GM18873 (cell line): Measurements from ENCODE around the gene TRAPPC3.

Source experiments
- ATAC-seq: cut with Tn5 transposase; IDR thresholded peaks from one replicate; pipeline ENCODE4 v1.9.1; 2021; ENCODE audit warnings: mild to moderate bottlenecking, moderate library complexity, moderate number of reproducible peaks; ENCODE audit not compliant: unreplicated experiment, low FRiP score

Gene TRAPPC3

DNA sequence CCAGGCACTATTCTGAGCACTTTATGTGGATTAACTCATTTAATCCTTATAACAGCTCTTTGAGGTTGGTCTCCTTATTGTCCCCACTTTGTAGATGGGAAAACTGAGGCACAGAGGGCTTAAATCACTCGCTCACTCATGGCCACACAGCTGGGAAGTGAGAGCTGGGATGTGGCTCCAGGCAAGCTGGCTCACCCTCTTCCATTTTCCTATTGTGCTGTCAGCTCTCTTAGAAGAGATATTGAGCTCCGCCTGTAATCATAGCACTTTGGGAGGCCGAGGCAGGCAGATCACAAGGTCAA lies 20.4 kb downstream of the TRAPPC3 start:
- ATAC-seq, result no peak

DNA sequence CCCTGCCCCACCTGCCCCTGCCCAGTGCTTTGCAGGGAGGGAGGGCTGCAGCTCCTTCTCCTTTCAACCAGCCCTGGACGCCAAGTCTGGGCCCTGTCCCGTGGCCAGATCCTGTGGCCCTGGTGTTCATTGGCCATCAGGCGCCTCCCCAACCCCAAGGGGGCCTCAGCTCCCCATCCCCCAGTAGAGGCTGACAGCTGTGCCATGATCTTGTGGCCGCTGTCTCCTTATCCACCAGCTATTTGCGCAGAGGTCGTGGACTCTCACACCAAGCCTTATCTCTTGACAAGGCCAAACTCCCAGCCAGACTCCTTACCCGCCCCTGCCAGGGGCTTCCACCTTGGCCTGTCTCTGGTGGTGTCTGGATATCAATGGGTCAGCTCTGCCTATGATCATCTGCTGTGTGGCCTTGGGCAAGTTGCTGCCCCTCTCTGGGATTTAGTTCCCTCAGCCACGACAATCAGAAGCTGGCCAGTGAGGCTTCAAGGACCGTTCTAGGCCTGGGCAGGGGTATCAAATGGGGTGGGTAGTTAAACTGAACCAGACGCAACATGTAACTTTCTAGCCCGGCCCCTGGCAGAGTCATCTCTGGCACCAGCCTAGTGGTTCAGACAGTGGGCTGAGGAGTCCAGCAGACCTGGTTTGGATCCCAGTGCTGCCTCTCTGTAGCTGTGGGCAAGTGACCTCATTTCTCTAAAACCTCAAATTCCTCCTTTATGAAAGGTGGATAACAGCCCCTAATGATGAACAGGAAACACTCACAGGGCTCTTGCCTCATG lies 21.0 kb downstream of the TRAPPC3 start:
- no peak for ATAC-seq

DNA sequence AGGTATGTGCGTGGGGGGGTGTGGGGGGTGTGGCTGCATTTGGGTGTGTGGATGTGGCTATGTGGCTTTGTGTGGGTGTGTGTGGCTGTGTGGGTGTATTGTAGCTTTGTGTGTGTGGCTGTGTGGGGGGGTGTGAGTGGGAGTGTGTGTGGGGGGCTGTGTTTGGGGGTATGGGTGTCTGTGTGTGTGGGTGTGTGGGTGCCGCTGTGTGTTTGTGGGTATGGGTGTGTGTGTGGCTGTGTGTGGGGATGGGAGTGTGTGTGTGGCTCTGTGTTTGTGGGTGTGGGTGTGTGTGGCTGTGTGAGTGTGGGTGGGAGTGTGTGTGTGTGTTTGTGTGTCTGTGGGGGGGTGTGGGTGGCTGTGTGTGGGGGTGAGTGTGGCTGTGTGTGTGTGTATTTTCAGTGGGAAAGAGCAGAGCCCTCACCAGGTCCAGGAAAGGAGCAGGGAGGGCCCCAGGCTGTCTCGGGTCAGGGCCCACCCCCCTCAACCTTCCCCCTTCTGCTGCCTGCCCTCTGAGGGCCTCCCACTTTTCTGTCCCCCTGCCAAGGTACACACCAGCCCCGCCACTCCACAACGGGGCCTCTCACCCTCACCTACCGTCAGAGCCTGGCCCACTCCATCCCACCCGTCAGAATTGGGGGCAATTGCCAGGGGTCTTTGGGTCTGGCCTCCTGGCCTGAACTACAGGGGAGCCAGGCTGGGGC lies 22.3 kb downstream of the TRAPPC3 start:
- ATAC-seq, result no peak

DNA sequence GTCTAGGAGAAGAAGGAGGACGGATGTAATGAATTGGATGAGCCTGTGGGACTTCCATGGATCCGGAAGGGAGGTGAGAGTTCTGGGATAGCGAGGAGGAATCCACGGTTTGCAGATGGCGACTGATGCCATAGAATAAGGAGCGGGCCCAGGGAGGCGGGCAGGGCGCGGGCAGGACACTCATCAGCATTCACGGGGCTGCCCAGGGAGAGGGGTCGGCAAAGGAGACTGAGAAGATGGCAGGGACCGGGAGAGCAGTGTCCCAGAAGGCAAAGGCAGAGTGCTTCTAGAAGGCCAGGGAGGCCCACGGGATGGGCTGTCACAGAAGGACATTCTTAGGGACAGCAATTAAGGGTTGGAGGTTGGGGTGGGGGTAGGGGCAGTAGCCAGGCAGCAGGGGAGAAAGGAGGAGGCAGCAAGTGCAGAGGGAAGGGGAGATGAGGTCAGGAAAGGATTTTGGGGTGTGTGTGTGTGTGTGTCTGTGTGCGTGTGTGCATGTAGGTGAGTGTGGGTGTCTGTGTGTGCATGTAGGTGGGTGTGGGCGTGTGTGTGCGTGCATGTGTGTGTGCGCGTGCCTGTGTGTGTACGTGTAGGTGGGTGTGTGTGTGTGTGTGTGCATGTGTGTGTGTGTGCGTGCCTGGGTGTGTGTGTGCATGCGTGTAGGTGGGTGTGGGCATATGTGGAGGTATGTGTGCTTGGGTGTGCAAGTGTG lies 23.1 kb downstream of the TRAPPC3 start:
- ATAC-seq, result no peak

DNA sequence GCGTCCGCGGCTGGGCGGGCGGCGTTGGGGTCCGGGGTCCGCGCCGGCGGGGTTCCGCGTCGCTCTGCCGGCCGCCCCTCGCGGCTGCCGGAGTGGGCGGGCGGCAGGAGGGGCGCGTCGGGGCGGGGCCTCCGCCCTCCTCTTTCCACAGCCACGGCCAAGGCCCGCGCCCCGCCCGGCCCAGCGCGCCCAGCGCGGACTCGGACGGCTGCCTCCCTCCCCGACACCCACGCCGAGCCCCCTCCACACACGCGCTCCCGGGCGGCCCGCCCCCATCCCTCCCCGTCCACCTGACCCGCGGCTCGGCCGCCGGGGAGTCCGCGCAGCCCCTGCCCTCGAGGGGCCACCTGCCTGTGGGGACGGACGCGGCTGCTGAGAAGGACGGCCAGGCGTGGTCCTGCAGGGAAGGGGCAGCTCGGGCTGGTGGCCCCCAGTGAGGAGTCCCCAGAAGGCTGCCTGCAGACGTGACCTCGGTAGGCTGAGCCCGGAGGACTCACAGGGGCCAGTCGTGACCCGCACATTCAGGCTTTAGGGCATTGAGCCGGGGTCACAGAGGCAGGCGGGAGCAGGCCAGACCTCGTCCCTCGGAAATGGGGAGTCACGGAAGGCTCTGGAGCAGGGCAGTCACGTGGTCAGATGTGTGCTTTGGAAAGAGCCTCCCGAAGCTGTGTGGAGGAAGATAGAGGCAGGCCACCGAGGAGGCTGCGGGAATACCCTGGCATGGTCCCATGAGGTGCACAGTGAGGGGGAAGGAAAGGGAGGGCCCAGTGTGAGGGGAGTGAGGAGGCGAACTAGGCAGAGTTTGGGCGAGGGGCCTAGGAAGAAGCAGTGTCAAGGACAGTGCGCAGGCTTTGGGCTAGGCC lies 23.9 kb downstream of the TRAPPC3 start, which contains the start of gene COL8A2:
Gene COL8A2, minus strand, starts transcription at position 94 of the 863 bp plus-strand sequence. CDS start 24,980 bp downstream, outside the sequence.
- ATAC-seq, result no peak

DNA sequence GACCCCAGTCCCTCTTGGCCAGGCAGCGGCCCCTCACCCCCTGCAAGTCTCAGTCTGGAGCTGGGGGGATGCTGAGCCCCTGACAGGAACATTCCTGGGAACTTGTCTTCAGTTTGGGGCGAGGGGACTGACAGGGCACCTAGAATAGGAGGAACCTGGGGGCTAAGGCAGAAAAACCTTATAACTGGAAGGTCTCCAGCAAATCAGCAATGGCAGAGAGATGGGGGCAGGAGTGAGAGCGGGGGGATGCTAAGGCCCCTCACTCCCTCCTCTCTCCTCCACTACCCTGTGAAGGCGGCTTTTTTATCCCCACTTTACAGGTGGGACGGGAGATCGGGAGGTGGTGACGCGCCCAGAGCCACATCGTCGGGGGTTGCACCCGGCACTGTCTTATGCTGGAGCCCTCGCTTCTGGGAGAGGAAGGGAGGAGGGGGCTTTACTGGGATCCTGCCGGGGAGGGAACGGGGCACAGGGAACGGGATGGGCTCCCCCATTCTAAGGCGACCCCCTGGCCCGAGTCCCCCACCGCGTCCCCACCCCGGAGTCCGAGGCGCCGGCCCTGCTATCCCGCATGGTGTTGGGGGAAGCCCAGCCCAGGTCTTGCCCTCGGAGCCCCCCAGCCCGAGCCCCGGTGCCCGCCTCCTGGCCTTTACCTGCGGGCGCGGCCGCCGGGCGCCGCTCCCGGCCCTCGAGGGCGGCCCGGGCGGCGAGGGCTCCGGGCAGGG lies 24.7 kb downstream of the TRAPPC3 start:
- ATAC-seq, result no peak

DNA sequence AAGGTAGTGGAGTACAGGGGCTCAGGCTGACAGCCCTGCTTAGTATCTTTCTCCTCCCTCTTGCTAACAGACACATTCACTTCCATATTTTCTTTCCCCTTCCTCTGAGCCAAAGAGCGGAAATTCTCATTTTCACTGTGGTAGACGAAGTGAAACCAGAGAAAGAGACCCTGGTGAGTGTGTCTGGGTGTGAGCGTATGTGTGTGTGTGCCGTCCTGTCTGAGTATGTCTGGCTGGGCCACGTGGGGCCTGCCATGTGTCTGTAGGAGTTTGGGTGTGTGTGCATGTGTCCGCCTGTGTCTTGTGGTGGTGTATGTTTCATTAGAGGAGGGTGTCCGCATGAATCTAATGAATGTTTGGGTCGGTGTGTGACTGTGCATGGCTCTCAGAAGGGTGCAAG lies 25.9 kb downstream of the TRAPPC3 start:
- no peak for ATAC-seq

DNA sequence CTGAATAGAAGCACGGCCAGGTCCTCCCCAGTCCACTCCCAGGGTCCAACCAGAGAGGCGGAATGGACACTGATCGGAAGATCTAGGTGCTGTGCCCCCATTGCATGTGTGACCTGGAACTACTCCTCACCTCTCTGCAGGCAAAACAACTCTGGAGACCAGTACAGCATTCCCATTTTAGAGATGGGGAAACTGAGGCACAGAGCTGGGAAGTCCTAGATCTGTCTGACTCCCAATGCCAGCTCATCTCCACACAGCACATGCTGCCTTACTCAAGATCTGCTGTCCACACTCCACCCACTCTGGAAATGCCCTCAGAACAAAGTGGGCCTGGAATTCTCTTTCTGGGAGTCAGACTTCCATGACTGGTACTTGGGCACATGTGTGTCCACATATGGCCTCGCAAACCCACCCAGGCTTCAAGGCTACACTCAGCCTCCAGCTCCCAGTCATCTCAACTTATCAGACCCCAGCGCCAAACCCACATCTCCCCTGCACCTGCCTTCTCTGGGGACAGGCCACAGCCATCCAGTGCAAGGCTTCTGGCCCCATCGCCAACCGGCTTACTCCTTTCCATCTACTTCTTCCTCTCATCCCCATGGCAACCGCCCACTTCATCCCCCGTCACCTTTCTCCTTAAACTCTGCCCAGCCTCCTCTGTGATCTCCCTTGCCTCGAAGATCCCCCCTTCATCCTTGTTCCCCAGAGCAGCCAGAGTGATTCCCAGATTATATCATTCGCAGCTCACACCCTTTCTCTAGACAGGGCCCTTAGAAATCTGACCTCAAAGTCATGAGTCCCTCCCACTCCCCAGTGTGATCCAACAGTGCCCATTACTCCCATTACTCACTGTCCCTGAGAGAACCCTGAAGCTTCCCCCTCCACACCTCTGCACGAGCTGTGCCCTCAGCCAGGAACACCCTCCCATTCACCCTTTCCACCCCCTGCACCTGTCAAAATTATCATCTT lies 26.9 kb downstream of the TRAPPC3 start:
- no peak for ATAC-seq

DNA sequence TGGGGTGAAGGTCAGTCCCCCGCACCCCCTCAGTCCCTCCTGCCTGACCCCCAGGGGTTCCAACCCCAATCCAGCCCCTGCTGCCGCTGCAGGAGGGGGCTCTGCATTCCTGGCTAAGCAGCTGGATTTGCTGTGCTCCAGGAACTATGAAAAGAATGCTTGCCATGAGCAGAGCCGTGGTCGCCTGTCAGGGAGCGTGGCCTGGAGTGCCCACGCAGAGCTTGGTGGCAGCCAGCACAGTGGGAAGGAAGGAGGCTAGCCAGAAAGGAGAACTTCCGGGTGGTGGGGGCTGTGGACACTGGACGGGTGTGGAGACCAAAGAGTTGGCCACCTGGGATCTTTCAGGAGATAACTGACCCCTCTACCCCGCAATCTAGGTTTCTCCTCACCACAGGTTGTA lies 29.8 kb downstream of the TRAPPC3 start:
- no peak for ATAC-seq

DNA sequence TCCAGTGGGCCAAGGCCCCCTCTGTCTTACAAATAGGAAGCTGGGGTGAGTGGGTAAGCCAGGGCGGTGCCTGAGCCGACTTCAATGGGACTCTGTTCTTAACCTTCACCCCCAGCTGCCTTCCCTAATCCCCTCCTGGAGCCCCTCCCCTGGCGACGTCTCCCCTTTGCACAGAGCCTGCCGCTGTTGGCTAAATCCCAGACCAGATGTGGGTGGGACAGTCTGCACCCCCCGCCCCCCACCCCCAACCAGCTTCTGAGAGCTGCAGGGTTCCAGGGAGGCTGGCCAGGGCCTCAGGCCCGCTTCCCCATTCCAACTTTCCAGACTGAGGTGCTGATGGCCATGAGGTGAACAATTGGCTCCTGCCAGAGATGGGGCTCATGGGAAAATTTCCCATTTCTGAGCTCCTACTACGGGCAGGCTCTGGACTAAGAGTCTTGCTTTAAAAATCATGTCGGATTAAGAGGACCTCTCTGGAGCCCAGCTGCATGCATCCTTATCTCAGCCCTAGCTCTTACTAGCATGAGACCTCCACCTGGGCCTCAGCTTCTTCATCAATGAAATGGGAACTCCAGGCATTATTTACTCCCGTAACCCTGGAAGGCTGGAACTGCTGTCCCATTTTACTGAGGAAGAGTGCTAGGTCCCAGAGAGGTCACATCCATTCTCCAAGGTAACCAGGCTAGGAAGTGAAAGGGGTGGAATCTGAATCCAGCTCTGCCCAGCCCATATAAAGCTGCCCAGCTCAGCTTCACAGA lies 30.7 kb downstream of the TRAPPC3 start:
- ATAC-seq, result no peak

DNA sequence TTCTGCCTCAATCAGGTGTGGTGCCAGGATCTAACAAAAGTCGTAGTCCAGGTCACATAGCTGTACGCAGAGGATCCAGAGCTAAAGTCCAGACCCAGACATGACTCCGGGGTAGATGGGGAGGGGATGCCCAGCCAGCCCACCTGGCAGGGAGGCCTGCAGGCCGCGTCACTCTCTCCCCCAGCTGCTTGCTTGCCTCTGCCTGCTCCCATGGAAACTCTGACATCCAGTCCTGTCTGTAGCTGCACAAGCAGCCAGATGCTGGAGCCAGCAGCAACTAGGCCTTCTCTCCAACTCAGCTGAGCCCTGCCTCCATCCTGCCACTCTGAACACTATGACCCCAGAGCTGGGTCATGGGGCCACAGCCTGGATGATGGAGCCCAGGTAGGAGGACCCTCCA lies 32.4 kb downstream of the TRAPPC3 start:
- ATAC-seq, result no peak

DNA sequence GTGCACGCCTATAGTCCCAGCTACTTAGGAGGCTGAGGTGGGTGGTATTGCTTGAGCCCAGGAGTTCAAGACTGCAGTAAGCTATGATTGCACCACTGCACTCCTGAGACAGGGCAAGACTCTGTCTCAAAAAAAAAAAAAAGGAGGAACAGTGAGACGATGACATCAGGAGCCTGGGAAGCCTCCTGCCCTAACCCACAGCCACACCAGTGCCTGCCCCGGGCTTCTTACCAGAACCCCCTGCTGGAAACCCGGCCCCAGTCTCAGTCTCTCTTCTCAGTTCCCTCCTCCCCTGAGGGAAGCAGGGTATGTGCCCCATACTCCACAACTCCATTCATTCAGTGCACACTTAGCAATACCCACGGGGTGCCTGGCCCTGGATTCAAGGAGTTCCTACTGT lies 33.4 kb downstream of the TRAPPC3 start:
- no peak for ATAC-seq

DNA sequence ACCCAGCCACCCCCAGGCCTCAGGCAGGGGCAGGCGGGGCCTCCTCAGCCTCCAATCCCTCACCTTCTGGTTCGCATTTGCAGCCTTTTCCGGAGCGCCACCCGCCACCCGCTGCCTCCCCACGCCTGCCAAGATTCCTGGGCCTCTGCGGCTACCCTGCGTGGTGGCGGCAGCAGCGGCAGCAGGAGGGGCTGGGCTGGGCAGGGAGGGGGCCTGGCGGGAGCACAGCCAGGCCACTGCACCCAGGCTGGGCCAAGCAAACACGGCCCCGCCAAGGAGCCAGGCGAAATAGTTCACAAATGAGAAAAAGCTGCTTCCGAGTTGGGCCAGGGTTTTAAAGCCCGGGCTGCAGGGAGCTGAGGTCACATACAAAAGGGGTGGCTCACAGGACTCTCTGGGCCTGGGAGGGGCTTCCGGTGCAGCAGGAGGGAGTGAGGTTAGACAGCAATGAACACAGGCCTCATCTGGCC lies 34.1 kb downstream of the TRAPPC3 start:
- ATAC-seq, result no peak

DNA sequence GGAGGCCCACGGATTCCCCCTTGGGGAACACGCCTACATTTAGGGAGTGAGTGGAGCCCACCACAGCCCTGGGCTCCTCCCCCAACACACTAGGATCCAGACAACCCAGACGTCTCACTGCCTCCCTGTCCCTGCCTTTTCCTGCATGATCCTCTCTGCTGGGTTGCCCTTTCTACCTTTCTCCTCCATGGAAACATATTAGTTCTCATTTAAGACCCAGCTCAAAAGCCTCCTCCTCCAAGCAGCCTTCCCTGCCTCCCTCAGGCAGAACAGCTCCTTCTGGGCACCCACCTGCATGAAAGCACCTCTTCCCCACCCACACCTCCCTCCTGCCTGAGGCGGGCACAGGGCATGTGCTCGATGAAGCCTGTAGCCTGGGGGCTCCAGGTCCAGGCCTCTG lies 34.9 kb downstream of the TRAPPC3 start:
- no peak for ATAC-seq

DNA sequence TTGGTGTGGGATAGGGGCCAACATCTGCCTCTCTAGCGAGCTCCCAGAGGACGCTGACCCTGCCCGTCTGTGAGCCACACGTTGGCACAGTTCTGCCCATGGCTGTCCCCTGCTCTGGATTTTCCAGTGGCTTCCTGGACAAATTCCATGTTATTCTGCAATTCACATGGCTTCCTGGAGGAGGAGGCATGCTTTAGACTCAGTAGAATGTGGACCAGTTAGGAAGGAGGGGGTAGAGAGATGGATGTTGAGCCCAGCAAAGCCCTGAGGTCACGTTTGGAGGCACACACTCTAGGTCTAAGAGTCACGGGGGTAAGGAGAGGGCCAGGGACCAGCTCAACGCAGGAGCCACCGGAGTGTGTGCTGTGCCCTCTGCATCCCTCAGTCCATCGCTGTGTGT lies 36.5 kb downstream of the TRAPPC3 start:
- ATAC-seq, result no peak

DNA sequence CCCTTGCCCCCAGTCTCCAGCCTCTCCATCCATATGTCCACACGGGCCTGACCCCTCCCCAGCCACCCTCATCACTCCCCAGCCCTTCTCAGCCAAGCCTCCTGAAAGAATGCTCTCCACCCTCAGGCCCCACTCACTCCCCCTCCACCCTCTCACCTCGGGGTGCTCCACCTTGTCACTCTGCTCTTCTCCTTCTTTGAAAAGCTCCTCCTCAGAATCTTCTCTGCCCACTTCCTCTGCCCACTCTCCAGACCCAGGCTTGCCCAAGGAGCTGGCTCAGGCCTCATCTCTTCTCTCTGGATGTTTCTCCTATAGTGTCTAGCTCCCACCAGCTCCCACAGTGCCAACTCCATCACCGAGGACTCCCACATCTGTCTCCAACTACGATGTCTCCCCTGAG lies 38.1 kb downstream of the TRAPPC3 start:
- ATAC-seq, result no peak

DNA sequence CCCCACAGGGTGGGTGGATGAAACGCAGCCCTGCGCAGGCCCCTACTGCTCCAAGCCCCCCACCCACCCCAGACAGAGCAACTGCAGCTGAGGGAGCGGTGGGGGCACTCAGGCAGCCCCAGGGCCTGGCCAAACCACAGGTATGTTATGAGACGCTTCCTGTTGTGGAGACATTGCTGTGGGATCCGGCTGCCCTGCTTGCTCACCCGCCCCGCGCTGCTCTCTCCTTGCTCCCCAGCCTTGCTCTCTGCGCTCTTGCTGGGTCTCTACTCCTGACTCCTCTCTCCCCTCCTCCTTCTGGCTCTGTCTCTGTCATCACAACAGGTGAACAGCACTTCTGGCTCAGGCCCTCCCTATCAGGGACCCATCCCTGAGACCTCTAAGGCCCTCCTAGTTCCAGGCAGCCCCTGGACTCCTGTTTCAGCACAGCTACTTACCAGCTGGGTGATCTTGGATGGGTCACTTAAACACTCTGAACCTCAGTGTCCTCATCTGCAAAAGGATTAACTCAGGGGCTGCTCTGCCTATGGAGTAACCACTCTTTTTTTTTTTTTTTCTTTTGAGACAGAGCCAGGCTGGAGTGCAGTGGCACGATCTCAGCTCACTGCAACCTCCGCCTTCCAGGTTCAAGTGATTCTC lies 40.1 kb downstream of the TRAPPC3 start:
- no peak for ATAC-seq

DNA sequence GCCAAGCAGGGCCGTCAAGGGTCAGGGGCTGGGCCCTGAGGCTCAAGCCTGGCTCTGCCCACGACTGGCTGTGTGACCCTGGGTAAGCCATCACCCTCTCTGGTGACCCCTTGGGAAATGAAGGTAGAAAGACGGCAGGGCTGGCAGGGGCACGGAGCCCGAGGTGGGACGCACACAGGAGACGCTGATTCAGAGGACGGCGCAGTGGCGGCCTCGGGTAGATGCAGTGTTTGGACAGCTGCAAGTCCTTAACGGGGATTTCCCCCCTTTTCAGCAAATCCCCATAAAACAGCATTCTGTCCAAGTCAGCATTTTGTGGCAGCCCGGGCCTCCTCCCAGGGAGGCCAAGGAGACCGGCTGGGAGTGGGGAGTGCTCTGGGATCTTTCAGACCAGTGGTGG lies 41.0 kb downstream of the TRAPPC3 start:
- ATAC-seq, result no peak
